GM12878 (cell line): ENCODE measurements around the gene CAMK2G. TPM values are rescaled to one million over a fixed set of nuclear protein-coding genes. Genes with fewer than 3 reads are reported as not detected.

Source experiments
- ATAC-seq: fragments of 200-7000 bp; cut with Tn5 transposase; 3 replicates; pipeline ENCODE4 v1.9.1; 2020; ENCODE audit warnings: mild to moderate bottlenecking, moderate library complexity
- BruUV-seq: library from RNA; stranded (reverse); fragments of 400-500 nt; replicated peaks from 2 replicates; lab custom pipeline; 2021; lab: Mats Ljungman, UMichigan
- CTCF ChIA-PET: fragments of 300-600 bp; sonication (Branson Sonifier 250); formaldehyde crosslinking; extraction: SDS; loops from one replicate; lab custom pipeline; 2021; ENCODE audit warnings: inconsistent platforms; lab: Yijun Ruan, JAX
- POLR2A ChIA-PET: fragments of 350-600 bp; formaldehyde crosslinking; extraction: SDS; loops from one replicate; lab custom pipeline; 2021; ENCODE audit warnings: inconsistent platforms; lab: Charles Lee
- RAD21 ChIA-PET: fragments of 300-600 bp; sonication (Branson Sonifier 250); formaldehyde crosslinking; loops from one replicate; lab custom pipeline; 2023; ENCODE audit warnings: antibody characterized with exemption; ENCODE audit not compliant: unreplicated experiment; lab: Charles Lee
- SMC1A ChIA-PET: fragments of 300-600 bp; sonication (Branson Sonifier 250); formaldehyde crosslinking; loops from one replicate; lab custom pipeline; 2023; ENCODE audit not compliant: unreplicated experiment, uncharacterized antibody; lab: Charles Lee
- DNase-seq: peaks from one replicate; pipeline ENCODE4 v3.0.0-alpha.2; 2011; ENCODE audit warnings: low read depth, low spot score
- FAIRE-seq: peaks from 3 replicates; lab custom pipeline; 2011; peaks lifted over from hg19 to GRCh38; lab: Jason Lieb, UNC
- H2AFZ ChIP-seq: 2 replicates; pipeline ENCODE4 v1.6.0; 2011; ENCODE audit warnings: low read depth, low read length, control low read depth; ENCODE audit not compliant: control insufficient read depth
- H3K27ac ChIP-seq: 2 replicates; pipeline ENCODE4 v1.5.1; 2011; ENCODE audit warnings: control low read depth; ENCODE audit not compliant: control insufficient read depth, insufficient read depth
- H3K27me3 ChIP-seq, 2 experiments: replicated peaks in 1 of 2; 2 replicates each; pipeline versions ENCODE4 v1.6.0 to v1.6.1; 2011; ENCODE audit warnings: low read length in 1 of 2; ENCODE audit not compliant: control insufficient read depth in 2 of 2, insufficient read depth in 2 of 2
- H3K36me3 ChIP-seq, 2 experiments: 2 replicates each; pipeline ENCODE4 v1.5.1; 2011; ENCODE audit warnings: low read length in 1 of 2; ENCODE audit not compliant: control insufficient read depth in 2 of 2, insufficient read depth in 2 of 2
- H3K4me1 ChIP-seq: 2 replicates; pipeline ENCODE4 v1.6.1; 2011; ENCODE audit warnings: mild to moderate bottlenecking, low read length, moderate library complexity, mixed read lengths; ENCODE audit not compliant: control insufficient read depth, insufficient read depth
- H3K4me2 ChIP-seq: 2 replicates; pipeline ENCODE4 v1.6.0; 2011; ENCODE audit warnings: control low read depth; ENCODE audit not compliant: control insufficient read depth, insufficient read depth
- H3K4me3 ChIP-seq: fragments of 200-600 bp; sonication (generic); 2 replicates; pipeline ENCODE4 v1.5.1; 2016
- H3K79me2 ChIP-seq: 2 replicates; pipeline ENCODE4 v1.6.0; 2011; ENCODE audit warnings: low read length; ENCODE audit not compliant: control insufficient read depth, insufficient read depth
- H3K9ac ChIP-seq: 2 replicates; pipeline ENCODE4 v1.8.0; 2011; ENCODE audit warnings: low read length, control low read depth, mixed read lengths; ENCODE audit not compliant: control insufficient read depth, insufficient read depth
- H3K9me3 ChIP-seq: replicated peaks from 3 replicates; pipeline ENCODE4 v1.5.1; 2011; ENCODE audit warnings: mild to moderate bottlenecking, low read length; ENCODE audit not compliant: control insufficient read depth, insufficient read depth
- H4K20me1 ChIP-seq: 2 replicates; pipeline ENCODE4 v1.6.0; 2011; ENCODE audit not compliant: control insufficient read depth, insufficient read depth
- IKZF2 ChIP-seq, 2 experiments: fragments of 450-650 bp; IDR thresholded peaks; 2 replicates each; pipeline ENCODE4 v1.6.1; 2017; ENCODE audit warnings: mild to moderate bottlenecking in 2 of 2, moderate library complexity in 2 of 2
- NFIC ChIP-seq: IDR thresholded peaks from 2 replicates; pipeline ENCODE4 v1.6.1; 2012; ENCODE audit warnings: low read depth, mild to moderate bottlenecking, inconsistent platforms, low read length, moderate library complexity
- NR2C2 ChIP-seq: IDR thresholded peaks from 2 replicates; pipeline ENCODE4 v1.6.1; 2011; ENCODE audit warnings: borderline replicate concordance, low read depth; ENCODE audit not compliant: control insufficient read depth, insufficient read length
- POLR2A ChIP-seq: IDR thresholded peaks from 2 replicates; pipeline ENCODE4 v1.6.1; 2011; ENCODE audit warnings: low read depth, mild to moderate bottlenecking, low read length
- RAD51 ChIP-seq: fragments of 450-650 bp; IDR thresholded peaks from 2 replicates; pipeline ENCODE4 v1.6.1; 2016; ENCODE audit warnings: moderate library complexity, mild to moderate bottlenecking, inconsistent platforms
- RBBP5 ChIP-seq: fragments of 200-600 bp; sonication (generic); conservative IDR thresholded peaks from 2 replicates; pipeline ENCODE4 v1.6.1; 2016
- STAT3 ChIP-seq: IDR thresholded peaks from 2 replicates; pipeline ENCODE4 v1.6.1; 2011; ENCODE audit warnings: low read depth, low read length, improper control_type of control experiment
- ZBTB33 ChIP-seq: fragments of 450-650 bp; IDR thresholded peaks from 2 replicates; pipeline ENCODE4 v1.6.1; 2017; ENCODE audit warnings: mild to moderate bottlenecking
- ZNF687 ChIP-seq: fragments of 450-650 bp; IDR thresholded peaks from 2 replicates; pipeline ENCODE4 v1.6.1; 2017; ENCODE audit warnings: mild to moderate bottlenecking, moderate library complexity
- WGBS: methylation state at CpG from one replicate; pipeline ENCODE4 v1.1.6; 2016; ENCODE audit warnings: low lambda C conversion rate; ENCODE audit not compliant: insufficient replicate concordance, insufficient coverage; ENCODE audit errors: missing lambda C conversion rate; 5-methylcytosine and 5-hydroxymethylcytosine counted together
- in situ Hi-C: fragments of 300-500 bp; cut with MboI; formaldehyde crosslinking; loops from 9 replicates; pipeline ENCODE4 v1.14.3; 2018; ENCODE audit warnings: mixed read lengths
- intact Hi-C: fragments of 100-400 bp; cut with micrococcal nuclease; formaldehyde crosslinking; loops from one replicate; pipeline ENCODE4 v1.14.2; 2022; ENCODE audit not compliant: unreplicated experiment
- polyA plus RNA-seq, 11 experiments: library from polyadenylated mRNA; depleted of rRNA in 4 of 11; unstranded in 6 of 11; stranded (reverse) in 5 of 11; fragments of >200 nt; fragmentation: Nextera tagmentation in 4 of 11; fragmentation: Illumina TruSeq in 1 of 11; extraction: Ambion mirVana in 4 of 11; extraction: Trizol in 1 of 11; gene quantifications; 1 replicate in 1 of 11; 2 replicates in 10 of 11; pipeline versions ENCODE4 v1.2.1 to v1.2.3, GENCODE V29; 2011 to 2016; ENCODE audit warnings: inconsistent platforms in 2 of 11, missing spikeins in 2 of 11, low read depth in 1 of 11
- total RNA-seq, 4 experiments: library from RNA; depleted of rRNA in 3 of 4; stranded (reverse); fragments of >200 nt in 3 of 4; fragmentation: Illumina TruSeq in 1 of 4; extraction: Trizol in 1 of 4; gene quantifications; 2 replicates each; pipeline versions ENCODE4 v1.2.1 to v1.2.3, GENCODE V29; 2013 to 2021
- TF ChIP-seq, protein P1 (sequence below): fragments of 450-650 bp; IDR thresholded peaks from 2 replicates; pipeline ENCODE4 v1.6.1; 2017; ENCODE audit warnings: antibody characterized with exemption, mild to moderate bottlenecking, moderate library complexity
- TF ChIP-seq, protein P2 (sequence below): IDR thresholded peaks from 2 replicates; pipeline ENCODE4 v1.6.1; 2012; ENCODE audit warnings: low read depth, low read length, improper control_type of control experiment

CAMK2G gene
- total and polyA plus RNA-seq, 10 of the 15 experiments (the other 5 are each of a cell fraction or from before 2014, with no cell fraction given), result 5.5 to 24.3 (median 16.9) TPM

DNA sequence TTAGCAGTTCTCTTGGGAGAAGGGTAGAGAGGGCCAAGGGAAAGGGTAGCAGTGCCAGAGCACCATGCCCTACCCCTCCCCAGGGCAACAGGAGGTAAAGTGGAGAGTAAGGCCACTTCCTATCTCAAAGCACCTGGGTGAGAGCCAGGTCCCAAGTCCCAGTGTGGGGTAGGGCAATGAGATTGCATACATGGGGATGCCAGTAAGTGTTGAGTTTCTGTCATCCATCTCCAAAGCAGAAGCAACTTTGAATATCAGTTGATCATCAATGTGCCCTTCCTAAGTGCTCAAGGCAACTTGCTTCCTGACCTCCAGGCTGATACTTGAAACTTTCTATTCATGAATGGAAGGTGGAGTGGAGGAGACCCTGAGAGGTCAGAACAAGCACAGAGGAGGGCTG lies 2.2 kb upstream of the CAMK2G start (continued):
- TF ChIP-seq ZNF687 (no peak), IKZF2 (IDR thresholded peaks at IDR 0.05) (no peak), NR2C2 (no peak), STAT3 (no peak)
- TF ChIP-seq, all 136 proteins: peak for 0

DNA sequence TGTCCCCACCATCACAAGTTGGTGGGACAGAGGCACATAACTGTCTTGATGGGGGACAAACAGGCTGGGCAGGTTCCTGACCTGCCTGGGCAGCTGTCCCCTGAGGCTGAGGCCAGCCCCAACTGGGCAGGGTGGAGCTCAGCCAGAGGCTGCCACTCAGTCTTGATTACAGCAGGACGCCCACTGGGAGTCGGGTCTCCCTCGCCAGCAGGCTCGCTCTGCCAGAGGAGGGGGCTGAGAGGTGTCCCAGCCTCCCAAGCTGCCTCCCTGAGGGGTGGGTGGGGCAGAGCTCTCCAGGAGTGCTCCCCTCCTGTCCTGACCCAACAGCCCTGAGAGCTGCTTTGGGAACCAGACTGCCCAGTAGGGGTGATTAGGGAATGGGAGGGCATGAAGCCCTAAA lies 1.8 kb upstream of the CAMK2G start:
- H2AFZ ChIP-seq, result no peak overlapping the region
- ATAC-seq, result no peak
- H3K9me3 ChIP-seq, result no peaks in the 10 kb centered on the region
- TF ChIP-seq RBBP5, result no peak
- no peak for TF ChIP-seq POLR2A
- no peak for TF ChIP-seq RAD51
- TF ChIP-seq, protein P1, sequence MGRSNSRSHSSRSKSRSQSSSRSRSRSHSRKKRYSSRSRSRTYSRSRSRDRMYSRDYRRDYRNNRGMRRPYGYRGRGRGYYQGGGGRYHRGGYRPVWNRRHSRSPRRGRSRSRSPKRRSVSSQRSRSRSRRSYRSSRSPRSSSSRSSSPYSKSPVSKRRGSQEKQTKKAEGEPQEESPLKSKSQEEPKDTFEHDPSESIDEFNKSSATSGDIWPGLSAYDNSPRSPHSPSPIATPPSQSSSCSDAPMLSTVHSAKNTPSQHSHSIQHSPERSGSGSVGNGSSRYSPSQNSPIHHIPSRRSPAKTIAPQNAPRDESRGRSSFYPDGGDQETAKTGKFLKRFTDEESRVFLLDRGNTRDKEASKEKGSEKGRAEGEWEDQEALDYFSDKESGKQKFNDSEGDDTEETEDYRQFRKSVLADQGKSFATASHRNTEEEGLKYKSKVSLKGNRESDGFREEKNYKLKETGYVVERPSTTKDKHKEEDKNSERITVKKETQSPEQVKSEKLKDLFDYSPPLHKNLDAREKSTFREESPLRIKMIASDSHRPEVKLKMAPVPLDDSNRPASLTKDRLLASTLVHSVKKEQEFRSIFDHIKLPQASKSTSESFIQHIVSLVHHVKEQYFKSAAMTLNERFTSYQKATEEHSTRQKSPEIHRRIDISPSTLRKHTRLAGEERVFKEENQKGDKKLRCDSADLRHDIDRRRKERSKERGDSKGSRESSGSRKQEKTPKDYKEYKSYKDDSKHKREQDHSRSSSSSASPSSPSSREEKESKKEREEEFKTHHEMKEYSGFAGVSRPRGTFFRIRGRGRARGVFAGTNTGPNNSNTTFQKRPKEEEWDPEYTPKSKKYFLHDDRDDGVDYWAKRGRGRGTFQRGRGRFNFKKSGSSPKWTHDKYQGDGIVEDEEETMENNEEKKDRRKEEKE, result no peak
- no peak for TF ChIP-seq ZBTB33
- TF ChIP-seq, protein P2, sequence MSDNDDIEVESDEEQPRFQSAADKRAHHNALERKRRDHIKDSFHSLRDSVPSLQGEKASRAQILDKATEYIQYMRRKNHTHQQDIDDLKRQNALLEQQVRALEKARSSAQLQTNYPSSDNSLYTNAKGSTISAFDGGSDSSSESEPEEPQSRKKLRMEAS, result no peak
- TF ChIP-seq NFIC, result no peak
- DNase-seq, result no peak
- H3K4me2 ChIP-seq, result peak overlapping the region; percentile 3; the same call in 1 of the 2 replicates
- H4K20me1 ChIP-seq, result no peaks in the 10 kb centered on the region
- peaks cover 6% of the 10 kb centered on the region for H3K79me2 ChIP-seq
- RAD21 ChIA-PET, result interaction anchor here (0.6 to 21.4 kb wide), 5 partner anchors 13 to 270 kb away, joined by 3 to 616 read pairs (median 149); no protein-coding TSS in a partner anchor
- CTCF ChIA-PET, result interaction anchor here (0.8 to 19.8 kb wide), 4 partner anchors 13 to 81 kb away, joined by 3 to 930 read pairs (median 222); no protein-coding TSS in a partner anchor
- H3K9ac ChIP-seq, result no peak overlapping the region
- H3K4me1 ChIP-seq, result peaks cover 17% of the 10 kb centered on the region
- in situ Hi-C loops, result loop anchor here (25.0 kb wide), 1 partner anchor 211 kb away; no protein-coding TSS in a partner anchor
- POLR2A ChIA-PET, result interaction anchor here (1.2 to 3.3 kb wide), 2 partner anchors 10 to 26 kb away, joined by 4 to 17 read pairs; no protein-coding TSS in a partner anchor
- no TSS peak for BruUV-seq
- no peaks in the 10 kb centered on the region for H3K36me3 ChIP-seq
- intact Hi-C loops, result loop anchor here (5.0 kb wide), 1 partner anchor 349 kb away; no protein-coding TSS in a partner anchor
- H3K4me3 ChIP-seq, result no peak overlapping the region
- no peak for FAIRE-seq
- 100% methylated on average over 4 of the region's 4 CpGs for WGBS
- SMC1A ChIA-PET, result interaction anchor here (0.9 to 27.4 kb wide), 5 partner anchors 14 to 206 kb away, joined by 3 to 1048 read pairs (median 5); no protein-coding TSS in a partner anchor
- H3K27me3 ChIP-seq, result no peaks in the 10 kb centered on the region
- H3K27ac ChIP-seq, result no peak overlapping the region
